K562 (cell line): ENCODE data around the gene FBXW11. TPM values are rescaled to one million over a fixed set of nuclear protein-coding genes. Genes with fewer than 3 reads are reported as not detected.

Experiments
- ARHGAP35 ChIP-seq: fragments of 450-650 bp; IDR thresholded peaks from 2 replicates; pipeline ENCODE4 v1.6.1; 2018; ENCODE audit not compliant: partially characterized antibody
- BCLAF1 ChIP-seq, 2 experiments: fragments of 450-650 bp in 1 of 2; IDR thresholded peaks; 2 replicates each; pipeline ENCODE4 v1.6.1; 2011 to 2017; ENCODE audit warnings: low read depth in 2 of 2, antibody characterized with exemption in 1 of 2, borderline replicate concordance in 1 of 2, low read length in 1 of 2, mild to moderate bottlenecking in 1 of 2, mixed read lengths in 1 of 2; ENCODE audit not compliant: control insufficient read depth in 1 of 2
- CCAR2 ChIP-seq: fragments of 200-400 bp; formaldehyde crosslinking; IDR thresholded peaks from 2 replicates; pipeline ENCODE4 v1.6.1; 2017; ENCODE audit warnings: mild to moderate bottlenecking, low read depth, low read length
- CEBPZ ChIP-seq: fragments of 150-350 bp; IDR thresholded peaks from 2 replicates; pipeline ENCODE4 v1.6.1; 2014; ENCODE audit warnings: low read depth, mild to moderate bottlenecking, low read length, borderline replicate concordance
- CTCF ChIP-seq, 3 experiments: IDR thresholded peaks in 2 of 3; conservative IDR thresholded peaks in 1 of 3; 2 replicates each; pipeline ENCODE4 v1.5.1; 2011 to 2012; ENCODE audit warnings: low read length in 3 of 3, mild to moderate bottlenecking in 3 of 3, control low read depth in 2 of 3, improper control_type of control experiment in 1 of 3, inconsistent platforms in 1 of 3, low read depth in 1 of 3, mixed read lengths in 1 of 3, moderate library complexity in 1 of 3; ENCODE audit not compliant: insufficient read depth in 2 of 3
- ETV1 ChIP-seq: fragments of 450-650 bp; conservative IDR thresholded peaks from 2 replicates; pipeline ENCODE4 v1.6.1; 2016; ENCODE audit warnings: missing genetic modification characterization, control low read depth, low read depth, missing compliant biosample characterization
- GABPB1 ChIP-seq: sonication (generic); formaldehyde crosslinking; IDR thresholded peaks from 2 replicates; pipeline ENCODE4 v1.8.0; 2022; ENCODE audit warnings: mild to moderate bottlenecking, missing genetic modification reagents
- IRF1 ChIP-seq: sonication (generic); formaldehyde crosslinking; IDR thresholded peaks from 2 replicates; pipeline ENCODE4 v1.8.0; 2022; ENCODE audit warnings: missing genetic modification reagents, mild to moderate bottlenecking, borderline replicate concordance
- L3MBTL2 ChIP-seq: fragments of 450-650 bp; IDR thresholded peaks from 2 replicates; pipeline ENCODE4 v1.6.1; 2016; ENCODE audit warnings: mild to moderate bottlenecking, moderate library complexity
- NUFIP1 ChIP-seq: fragments of 450-650 bp; IDR thresholded peaks from 2 replicates; pipeline ENCODE4 v1.6.1; 2018; ENCODE audit not compliant: partially characterized antibody
- PHTF2 ChIP-seq: fragments of 250-450 bp; sonication (Bioruptor Pico); IDR thresholded peaks from 2 replicates; pipeline ENCODE4 v1.5.0; 2021; ENCODE audit warnings: mild to moderate bottlenecking
- RNF2 ChIP-seq: sonication (generic); IDR thresholded peaks from 2 replicates; pipeline ENCODE4 v1.6.1; 2016
- SMAD4 ChIP-seq: fragments of 250-450 bp; sonication (Bioruptor Pico); conservative IDR thresholded peaks from 2 replicates; pipeline ENCODE4 v1.8.0; 2021; ENCODE audit warnings: inconsistent platforms, mild to moderate bottlenecking, moderate library complexity
- ZKSCAN3 ChIP-seq: fragments of 250-450 bp; sonication (Bioruptor Pico); IDR thresholded peaks from 2 replicates; pipeline ENCODE4 v1.4.0; 2020
- ZNF282 ChIP-seq: sonication (generic); formaldehyde crosslinking; IDR thresholded peaks from 2 replicates; pipeline ENCODE4 v1.8.1; 2023; ENCODE audit warnings: missing genetic modification reagents
- ZNF384 ChIP-seq: IDR thresholded peaks from 2 replicates; pipeline ENCODE4 v1.6.1; 2012; ENCODE audit warnings: low read depth, low read length, improper control_type of control experiment
- ZNF76 ChIP-seq: fragments of 250-450 bp; sonication (Bioruptor Pico); IDR thresholded peaks from 2 replicates; pipeline ENCODE4 v1.4.0; 2020; ENCODE audit warnings: mild to moderate bottlenecking, moderate library complexity, borderline replicate concordance
- ZSCAN29 ChIP-seq: fragments of 450-650 bp; IDR thresholded peaks from 2 replicates; pipeline ENCODE4 v1.6.1; 2017
- polyA plus RNA-seq, 8 experiments: library from polyadenylated mRNA; depleted of rRNA in 4 of 8; stranded (reverse) in 5 of 8; unstranded in 3 of 8; fragments of >200 nt; fragmentation: Nextera tagmentation in 2 of 8; fragmentation: Illumina TruSeq in 1 of 8; extraction: Ambion mirVana in 2 of 8; extraction: Trizol in 1 of 8; gene quantifications; 2 replicates each; pipeline versions ENCODE4 v1.2.1 to v1.2.3, GENCODE V29; 2011 to 2014; ENCODE audit warnings: inconsistent platforms in 1 of 8, missing spikeins in 1 of 8
- total RNA-seq, 7 experiments: library from RNA; depleted of rRNA in 6 of 7; stranded (reverse); fragments of >200 nt in 6 of 7; fragmentation: Illumina TruSeq in 2 of 7; extraction: Trizol in 2 of 7; gene quantifications; 2 replicates each; pipeline versions ENCODE4 v1.2.1 to v1.2.3, GENCODE V29; 2011 to 2021; ENCODE audit warnings: low replicate concordance in 1 of 7

FBXW11 gene
- total and polyA plus RNA-seq, 9 of the 15 experiments (the other 6 are each of a cell fraction or from before 2014, with no cell fraction given) = 3.0 to 28.6 (median 23.6) TPM

GRCh38 chr5:172006321-172007174, at the start of gene FBXW11 (continued):
- TF ChIP-seq ETV1 (tag) = peak; percentile 53
- TF ChIP-seq CEBPZ = no peak
- TF ChIP-seq L3MBTL2 = peak; percentile 68
- no peak for TF ChIP-seq IRF1
- no peak for TF ChIP-seq PHTF2 (CRISPR knock-in tag)
- peak; percentile 67; the same call in 1 of the 2 replicates for TF ChIP-seq ZSCAN29
- no peak for TF ChIP-seq ZKSCAN3 (CRISPR knock-in tag)
- no peak for TF ChIP-seq NUFIP1
- peak; percentile 99 for TF ChIP-seq GABPB1 (CRISPR knock-in tag)
- no peak; the same call in none of the 2 replicates for TF ChIP-seq SMAD4 (CRISPR knock-in tag)
- no peak for TF ChIP-seq ARHGAP35
- no peak for TF ChIP-seq RNF2
- peak; percentile 98 for TF ChIP-seq ZNF76 (CRISPR knock-in tag)
- TF ChIP-seq CCAR2 = no peak
- TF ChIP-seq ZNF384 = no peak
- TF ChIP-seq ZNF282 (CRISPR knock-in tag) = no peak
- TF ChIP-seq CTCF (IDR thresholded peaks at IDR 0.05 in 2 of 3, conservative IDR thresholded peaks at IDR 0.05 in 1 of 3; ENCODE audit: insufficient read depth in 2 of 3, low read depth in 1 of 3, low read length in 3 of 3) = no peak
- TF ChIP-seq BCLAF1 (IDR thresholded peaks at IDR 0.05; ENCODE audit: borderline replicate concordance in 1 of 2, control insufficient read depth in 1 of 2, low read depth in 2 of 2, low read length in 1 of 2) = peak in 1 of 2 experiments; percentile 43; a peak in 1 of 4 replicates
